Astrocyte (in vitro differentiated cells and primary cell): Measurements from ENCODE around the gene AVPR1B.

Experiments used
- CTCF ChIP-seq: IDR thresholded peaks from 2 replicates; pipeline ENCODE4 v1.5.1; 2011; ENCODE audit warnings: low read depth, mild to moderate bottlenecking, inconsistent platforms, low read length, moderate library complexity; ENCODE audit not compliant: insufficient read depth
- EZH2 ChIP-seq: IDR thresholded peaks from 2 replicates; pipeline ENCODE4 v1.6.1; 2012; ENCODE audit warnings: mild to moderate bottlenecking, low read length, inconsistent platforms; ENCODE audit not compliant: insufficient read depth

GRCh38 chr1:206131037-206131436 lies 13.8 kb upstream of the AVPR1B start:
- TF ChIP-seq CTCF: no peak
- no peak for TF ChIP-seq EZH2
